Mucosa of descending colon (tissue), 3 donors: ENCODE measurements around the gene FMNL1. TPM values are rescaled to one million over a fixed set of nuclear protein-coding genes. Genes with fewer than 3 reads are reported as not detected.
A peak's percentile ranks its signal among the peaks of the same experiment; 100 is the strongest.

ENCODE experiments used
- ATAC-seq: fragments of 200-7000 bp; cut with Tn5 transposase; one replicate; pipeline ENCODE4 v1.9.1; 2020; ENCODE audit warnings: mild to moderate bottlenecking, moderate library complexity
- DNase-seq, 3 donors: peaks; one replicate each; pipeline ENCODE4 v3.0.0-alpha.2; 2020
- H3K36me3 ChIP-seq: fragments of 200-600 bp; one replicate; pipeline ENCODE4 v1.8.0; 2021; ENCODE audit warnings: low read depth, mild to moderate bottlenecking
- H3K4me1 ChIP-seq: fragments of 200-600 bp; one replicate; pipeline ENCODE4 v1.8.0; 2021; ENCODE audit warnings: low read depth, mild to moderate bottlenecking
- H3K4me3 ChIP-seq: fragments of 200-600 bp; one replicate; pipeline ENCODE4 v1.8.0; 2021; ENCODE audit warnings: mild to moderate bottlenecking
- H3K9me3 ChIP-seq: fragments of 200-600 bp; one replicate; pipeline ENCODE4 v1.8.0; 2021; ENCODE audit warnings: mild to moderate bottlenecking
- CTCF ChIP-seq: fragments of 200-600 bp; IDR thresholded peaks from one replicate; pipeline ENCODE4 v1.8.0; 2022; ENCODE audit warnings: antibody characterized with exemption, mild to moderate bottlenecking
- intact Hi-C, 2 donors: fragments of 100-400 bp; cut with DNase I in 1 of 2; cut with micrococcal nuclease in 1 of 2; formaldehyde crosslinking; loops; one replicate each; pipeline versions ENCODE4 v1.11.0 to v1.11.1; 2022; cut with DNase I, micrococcal nuclease
- total RNA-seq, 3 donors: library from RNA; stranded (reverse); fragmentation: NEBNext Ultra II Directional in 2 of 3; extraction: Animal tissue kit (Norgen Biotek cat#: 25700) in 2 of 3; gene quantifications; one replicate each; pipeline versions ENCODE4 v1.2.1 to v1.2.4, GENCODE V29; 2021 to 2023
- donor health status: DM: no; HTN: no; CAD: no; lungs with moderate emphysema.
- donor health status: DM: no; HTN: no; CAD: no.
- donor health status: DM: no; HTN: yes; CAD: no.

The FMNL1 gene
- total RNA-seq, 3 donors from 2014 or later, result 7.4 to 18.1 (median 17.3) TPM

DNA sequence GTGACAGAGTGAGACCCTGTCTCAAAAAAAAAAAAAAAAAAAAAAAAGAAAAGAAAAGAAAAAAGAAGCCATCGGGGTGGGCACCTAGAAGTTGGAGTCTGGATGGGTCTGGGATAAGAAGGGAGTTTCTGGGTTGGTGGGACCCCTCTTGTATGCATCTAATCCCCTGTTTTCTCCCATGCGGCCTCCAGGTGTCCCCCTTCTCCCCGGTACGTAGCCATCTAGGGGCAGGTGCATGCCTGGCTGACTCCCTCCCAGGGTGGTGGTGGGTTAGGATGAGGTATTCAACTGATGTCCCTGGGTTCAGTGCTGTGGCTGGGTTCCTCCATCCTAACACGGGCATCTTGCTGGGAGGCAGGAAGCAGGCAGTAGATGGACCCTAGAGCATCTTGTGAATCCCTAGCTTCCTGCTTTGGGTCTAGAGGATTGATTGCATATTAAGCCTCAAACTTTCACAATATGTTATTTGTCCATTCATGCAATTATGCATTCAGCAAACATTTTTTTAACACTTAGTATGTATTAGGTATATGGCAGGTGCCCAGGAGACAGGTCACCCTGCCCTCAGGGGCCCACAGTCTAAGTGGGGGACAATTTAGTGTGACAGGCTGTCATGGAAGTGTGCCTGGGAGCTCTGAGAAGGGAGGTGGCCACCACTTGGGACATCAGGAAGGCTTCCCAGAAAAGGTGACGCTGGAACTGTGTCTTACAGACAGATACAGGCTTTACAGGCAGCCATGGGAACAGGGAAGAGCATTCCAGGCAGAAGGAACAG, 13.1 kb downstream of the FMNL1 start:
- ATAC-seq, result peak; percentile 25
- intact Hi-C loops, result no loop called here

GRCh38 chr17:45235416-45236281, 14.0 kb downstream of the FMNL1 start:
- Histone ChIP-seq H3K4me3 (no peak overlapping the region), H3K36me3 (no peaks in the 10 kb centered on the region), H3K4me1 (peaks cover 4% of the 10 kb centered on the region), H3K9me3 (no peaks in the 10 kb centered on the region)
- intact Hi-C loops, result no loop called here
- ATAC-seq (peak; percentile 70), DNase-seq (peak in 2 of 3 donors; percentile 74 to 93)
- TF ChIP-seq CTCF, result peak; percentile 59

More for the DNA sequence above, 13.1 kb downstream of the FMNL1 start:
- H3K4me1 ChIP-seq, result peaks cover 4% of the 10 kb centered on the region
- no peaks in the 10 kb centered on the region for H3K36me3 ChIP-seq
- H3K4me3 ChIP-seq, result no peak overlapping the region
- no peaks in the 10 kb centered on the region for H3K9me3 ChIP-seq
- peak in 1 of 3 donors; percentile 14 for DNase-seq
- no peak for TF ChIP-seq CTCF

- intact Hi-C loops, result no loop called here
- no peak for TF ChIP-seq CTCF
- no peak for ATAC-seq
Observed at GRCh38 chr17:45236282-45236606, 14.6 kb downstream of the FMNL1 start.

GRCh38 chr17:45237686-45238085, 16.0 kb downstream of the FMNL1 start:
- TF ChIP-seq CTCF, result no peak
- Histone ChIP-seq H3K4me3 (no peak overlapping the region), H3K4me1 (peaks cover 5% of the 10 kb centered on the region), H3K9me3 (no peaks in the 10 kb centered on the region), H3K36me3 (no peaks in the 10 kb centered on the region)
- no peak for DNase-seq
- intact Hi-C loops, result no loop called here
- ATAC-seq, result no peak

More at GRCh38 chr17:45236282-45236606, 14.6 kb downstream of the FMNL1 start:
- no peak for DNase-seq
- Histone ChIP-seq H3K36me3 (no peaks in the 10 kb centered on the region), H3K4me3 (no peak overlapping the region), H3K9me3 (no peaks in the 10 kb centered on the region), H3K4me1 (peaks cover 4% of the 10 kb centered on the region)

DNA sequence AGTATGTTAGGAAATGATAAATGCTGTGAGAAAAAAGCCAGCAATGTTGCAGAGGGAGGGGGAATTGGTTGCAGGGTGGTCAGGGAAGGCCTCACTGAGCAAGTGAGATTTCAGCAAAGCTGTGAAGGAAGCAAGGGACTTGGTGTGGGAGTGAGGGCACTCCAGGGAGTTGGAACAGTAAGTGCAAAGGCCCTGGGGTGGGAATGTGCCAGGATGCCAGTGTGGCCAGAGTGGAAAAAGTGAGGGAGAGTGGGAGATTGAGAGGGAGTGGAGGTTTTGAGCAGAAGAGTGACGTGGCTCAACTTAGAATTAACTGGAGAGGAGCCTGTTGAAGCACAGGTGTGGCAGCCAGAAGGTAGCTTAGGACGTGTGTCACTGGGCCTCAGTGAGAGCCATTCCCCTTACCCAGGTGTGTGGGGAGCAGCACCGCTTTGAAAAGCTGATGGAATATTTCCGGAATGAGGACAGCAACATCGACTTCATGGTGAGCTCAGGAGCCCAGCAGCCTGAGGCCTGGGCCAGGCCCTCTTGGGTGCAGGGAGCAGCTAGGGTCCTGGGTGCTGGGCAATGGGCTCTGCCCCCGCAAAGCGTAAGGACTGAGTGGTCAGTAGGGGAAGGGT, 16.6 kb downstream of the FMNL1 start:
- no peaks in the 10 kb centered on the region for H3K36me3 ChIP-seq
- intact Hi-C loops, result no loop called here
- H3K4me1 ChIP-seq, result peaks cover 5% of the 10 kb centered on the region
- no peak for ATAC-seq
- no peak overlapping the region for H3K4me3 ChIP-seq
- no peaks in the 10 kb centered on the region for H3K9me3 ChIP-seq
- TF ChIP-seq CTCF, result no peak
- peak in 1 of 3 donors; percentile 43 for DNase-seq
